ENCODE data around the gene BTBD9.

- TF ChIP-seq CTCF (IDR thresholded peaks at IDR 0.05 in 4 of 5, conservative IDR thresholded peaks at IDR 0.05 in 1 of 5) (no peak), POLR2A (IDR thresholded peaks at IDR 0.05) (no peak)
These were observed 263.8 kb downstream of the BTBD9 start for GRCh38 chr6:38375937-38376336.
